Left hindlimb (tissue), 1 donor: ENCODE measurements around the gene NLN.
"Not testable (repeated sequence)": the region's sequence is repeated elsewhere in the genome, so short reads cannot be mapped to it uniquely, and the experiment has no call there.

Experiments
- DNase-seq: peaks from one replicate; pipeline ENCODE4 v3.0.0-alpha.2; 2018

The NLN gene

DNA sequence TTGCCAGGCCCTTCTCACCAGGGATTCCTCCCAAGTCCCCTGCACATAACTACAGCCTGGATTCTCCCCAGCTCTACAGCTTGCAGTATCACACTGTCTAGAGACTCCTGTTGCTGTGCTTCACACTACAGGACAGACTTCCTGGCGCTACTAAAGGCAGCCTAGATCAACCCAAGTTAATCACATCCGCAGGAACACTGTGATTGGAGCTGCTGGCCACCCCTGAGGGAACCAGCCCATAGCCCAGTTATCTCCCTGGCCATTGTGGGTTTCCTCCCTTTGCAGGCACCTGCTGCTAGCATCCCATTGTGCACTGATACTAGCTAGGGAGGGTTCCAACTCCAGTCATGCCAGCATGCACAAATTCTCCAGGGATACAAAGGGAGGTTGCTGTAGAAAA lies 53.5 kb downstream of the NLN start:
- no peak for DNase-seq

DNA sequence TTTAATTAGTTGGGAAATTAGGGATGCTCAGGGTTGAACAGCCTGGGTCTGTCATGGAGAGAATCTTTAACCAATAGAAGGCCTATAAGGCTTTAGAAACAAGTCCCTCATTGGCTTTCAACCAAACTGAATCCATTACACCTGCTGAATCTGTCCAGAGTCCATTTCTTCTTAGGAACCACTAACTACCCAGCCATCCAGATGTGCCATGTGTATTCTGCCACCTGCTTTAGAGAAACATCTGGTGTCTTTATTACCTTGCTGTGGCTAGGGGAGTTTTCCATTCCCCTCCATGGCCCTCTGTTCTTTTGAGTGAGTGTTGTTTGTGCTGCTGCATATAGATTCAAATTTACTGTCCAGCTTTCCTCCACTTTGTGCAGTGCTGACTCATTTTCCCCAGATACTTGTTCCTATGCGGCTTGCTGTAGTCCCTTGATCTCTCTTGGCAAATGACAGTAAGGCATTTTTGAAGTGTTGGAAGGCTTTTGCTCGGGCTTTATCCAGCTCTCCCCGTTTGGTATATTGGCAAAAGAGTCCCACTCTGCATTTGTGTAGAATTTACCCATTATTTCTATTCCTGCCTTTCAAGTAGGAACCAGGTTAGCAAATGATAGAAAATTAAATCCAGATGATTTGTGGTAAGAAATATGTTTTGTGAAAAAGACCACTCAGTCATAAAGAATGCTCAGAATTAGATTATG lies 54.6 kb downstream of the NLN start:
- DNase-seq: no peak

DNA sequence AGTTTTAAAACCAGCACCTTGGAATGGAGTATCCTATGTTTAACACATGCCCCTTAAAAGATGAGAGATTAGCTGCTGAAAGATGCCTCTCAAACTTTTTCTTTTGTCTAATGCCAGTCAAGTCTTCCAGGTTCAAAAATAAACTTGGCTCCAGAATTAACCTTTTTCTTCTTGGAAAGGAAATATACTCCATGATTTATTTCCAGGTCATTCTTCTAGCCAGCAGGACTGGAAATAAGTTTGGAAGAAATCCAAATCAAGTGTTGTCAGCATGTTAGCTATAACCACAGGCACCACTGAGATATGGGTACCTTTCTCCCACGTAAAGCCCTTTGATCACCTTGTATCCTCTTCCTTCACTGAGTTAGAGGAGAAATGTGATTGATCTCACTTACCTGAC lies 56.1 kb downstream of the NLN start:
- DNase-seq: no peak

DNA sequence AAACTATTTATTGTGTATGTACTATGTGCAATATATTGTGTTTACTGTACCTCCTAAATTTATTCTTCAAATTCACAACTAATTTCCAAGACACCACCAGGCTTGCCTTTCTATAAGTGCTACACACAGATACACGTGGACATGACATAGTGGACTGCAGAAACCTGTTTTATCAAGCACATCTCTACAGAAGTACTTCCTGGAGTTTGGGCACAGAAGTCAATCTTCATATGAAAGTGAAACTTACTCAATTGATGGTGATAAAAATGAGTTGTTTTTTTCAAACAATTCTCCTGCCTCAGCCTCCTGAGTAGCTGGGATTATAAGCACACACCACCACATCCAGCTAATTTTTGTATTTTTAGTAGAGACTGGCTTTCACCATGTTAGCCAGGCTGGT lies 57.6 kb downstream of the NLN start:
- no peak for DNase-seq

DNA sequence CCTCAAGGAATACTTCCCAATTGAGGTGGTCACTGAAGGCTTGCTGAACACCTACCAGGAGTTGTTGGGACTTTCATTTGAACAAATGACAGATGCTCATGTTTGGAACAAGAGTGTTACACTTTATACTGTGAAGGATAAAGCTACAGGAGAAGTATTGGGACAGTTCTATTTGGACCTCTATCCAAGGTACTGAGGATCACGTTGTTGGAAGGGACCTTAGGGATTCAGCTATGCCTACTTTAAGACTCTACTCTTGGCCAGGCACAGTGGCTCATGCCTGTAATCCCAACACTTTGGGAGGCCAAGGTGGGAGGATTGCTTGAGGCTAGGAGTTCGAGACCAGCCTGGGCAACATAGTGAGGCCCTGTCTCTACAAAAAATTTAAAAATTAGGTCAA lies 66.3 kb downstream of the NLN start:
- not testable (repeated sequence) for DNase-seq

DNA sequence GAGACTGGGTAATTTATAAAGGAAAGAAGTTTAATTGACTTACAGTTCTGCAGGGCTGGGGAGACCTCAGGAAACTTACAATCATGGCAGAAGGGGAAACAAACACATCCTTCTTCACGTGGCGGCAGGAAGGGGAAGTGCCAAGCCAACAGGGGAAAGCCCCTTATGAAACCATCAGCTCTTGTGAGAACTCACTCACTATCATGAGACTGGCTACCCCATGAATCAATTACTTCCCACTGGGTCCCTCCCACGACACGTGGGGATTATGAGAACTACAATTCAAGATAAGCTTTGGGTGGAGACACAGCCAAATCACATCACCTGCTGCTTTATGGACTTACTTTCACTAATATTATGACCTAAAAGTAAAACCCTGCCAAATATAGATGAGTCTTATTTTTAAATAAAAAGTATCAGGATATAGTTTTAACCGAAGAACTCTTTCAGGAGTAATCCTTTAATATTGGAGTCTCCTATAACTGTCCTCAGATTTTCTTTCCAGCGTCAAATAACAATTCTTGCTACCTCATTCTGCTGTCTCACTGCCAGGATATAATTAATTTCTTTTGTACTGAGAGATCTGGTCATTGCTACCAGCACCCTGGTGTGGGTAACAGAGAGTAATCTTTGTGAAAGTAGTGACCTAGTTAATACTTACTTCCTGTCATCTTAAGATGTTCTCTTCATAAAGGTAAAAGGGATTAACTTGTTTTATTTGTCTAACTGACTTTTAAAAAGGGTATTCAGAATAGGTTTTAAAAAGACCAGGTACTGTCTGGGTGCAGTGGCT lies 68.6 kb downstream of the NLN start:
- no peak for DNase-seq

GRCh38 chr5:65791712-65792673 lies 70.0 kb downstream of the NLN start:
- DNase-seq: peak; percentile 41

DNA sequence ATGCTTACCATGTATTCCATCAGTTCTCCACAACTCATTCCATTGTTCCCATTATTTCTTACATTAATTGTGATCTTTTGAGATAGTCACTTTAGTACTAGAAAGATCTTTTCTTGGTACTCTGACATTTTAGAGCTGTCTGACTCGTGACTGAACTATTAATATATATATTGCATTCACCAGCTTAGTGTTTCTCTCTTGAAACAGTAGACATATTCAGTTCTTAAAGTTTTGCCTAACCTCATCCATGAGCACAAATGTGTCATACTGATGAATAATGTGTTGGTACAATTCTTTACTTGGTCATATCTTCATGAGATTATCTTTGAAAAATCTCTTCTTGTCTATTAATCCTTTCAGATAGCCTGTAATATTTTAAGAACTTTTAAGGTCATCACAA lies 74.3 kb downstream of the NLN start:
- no peak for DNase-seq

DNA sequence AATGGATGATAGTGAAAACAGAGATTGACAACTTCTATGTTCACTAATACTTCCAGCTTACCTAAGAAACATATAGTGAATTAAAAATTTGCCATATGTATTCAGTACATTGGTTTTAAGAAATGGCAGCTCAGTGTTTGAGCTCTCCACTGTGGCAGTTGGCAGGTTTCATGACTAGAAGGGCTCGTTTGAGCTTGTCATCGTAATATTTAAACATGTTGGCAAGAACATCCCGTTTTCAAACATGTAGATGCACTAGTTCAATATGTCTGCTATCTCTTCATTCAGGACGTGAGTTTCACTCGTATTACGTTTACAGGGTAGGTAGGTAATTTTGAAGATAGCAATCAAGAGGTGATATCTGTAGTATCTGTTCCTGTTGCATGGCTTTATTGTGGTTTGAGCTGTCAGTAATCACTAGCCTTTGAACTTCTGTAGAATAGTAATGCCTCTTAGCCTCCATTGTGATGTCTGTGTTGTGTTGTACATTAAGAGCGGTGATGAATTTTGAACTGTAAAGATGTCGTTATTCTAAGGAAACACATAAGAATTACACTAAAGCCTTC lies 74.8 kb downstream of the NLN start:
- DNase-seq: no peak

GRCh38 chr5:65797481-65797880 lies 75.5 kb downstream of the NLN start:
- no peak for DNase-seq

DNA sequence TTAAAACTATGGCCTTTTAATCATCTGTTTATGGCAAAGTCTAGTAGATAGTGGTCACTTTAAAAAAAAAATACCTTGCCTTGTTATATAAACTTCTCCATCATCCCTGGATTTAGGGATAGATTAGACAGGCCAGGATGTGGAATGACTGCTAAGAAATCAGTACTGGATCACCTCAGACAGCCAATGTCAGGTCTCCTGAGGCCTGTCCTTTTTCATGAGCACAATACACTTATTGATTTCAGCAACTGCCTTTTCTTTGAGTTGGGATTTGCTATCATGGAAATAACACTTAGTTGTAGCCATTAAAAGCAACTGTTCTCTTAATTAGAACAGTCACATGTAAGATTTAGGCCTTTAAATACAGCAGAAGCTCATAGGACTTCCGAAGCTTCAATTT lies 77.9 kb downstream of the NLN start:
- DNase-seq: no peak

GRCh38 chr5:65800775-65801174 lies 78.8 kb downstream of the NLN start:
- DNase-seq: no peak

GRCh38 chr5:65801352-65801783 lies 79.4 kb downstream of the NLN start:
- DNase-seq: no peak

GRCh38 chr5:65802080-65802479 lies 80.1 kb downstream of the NLN start:
- no peak for DNase-seq

GRCh38 chr5:65802820-65803219 lies 80.8 kb downstream of the NLN start:
- DNase-seq: no peak

- DNase-seq: no peak
These were observed 81.8 kb downstream of the NLN start for GRCh38 chr5:65803699-65804391.

DNA sequence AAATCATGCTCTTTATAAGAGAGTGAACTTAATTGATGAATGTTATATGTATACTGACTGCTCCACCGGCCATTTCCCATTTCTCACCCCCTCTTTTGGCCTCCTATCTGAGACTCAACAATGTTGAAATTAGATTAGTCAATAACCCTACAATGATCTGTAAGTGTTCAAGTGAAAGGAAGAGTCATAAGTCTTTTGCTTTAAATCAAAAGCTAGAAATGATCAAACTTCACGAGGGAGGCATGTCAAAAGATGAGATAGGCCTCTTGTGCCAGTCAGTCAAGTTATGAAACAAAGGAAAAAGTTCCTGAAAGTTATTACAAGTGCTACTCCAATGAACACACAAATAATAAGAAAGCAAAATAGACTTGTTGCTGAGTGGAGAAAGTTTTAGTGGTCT lies 83.1 kb downstream of the NLN start:
- no peak for DNase-seq

- not testable (repeated sequence) for DNase-seq
These were observed 85.5 kb downstream of the NLN start for GRCh38 chr5:65807494-65807893.

GRCh38 chr5:65808251-65808741 lies 86.3 kb downstream of the NLN start:
- DNase-seq: no peak

DNA sequence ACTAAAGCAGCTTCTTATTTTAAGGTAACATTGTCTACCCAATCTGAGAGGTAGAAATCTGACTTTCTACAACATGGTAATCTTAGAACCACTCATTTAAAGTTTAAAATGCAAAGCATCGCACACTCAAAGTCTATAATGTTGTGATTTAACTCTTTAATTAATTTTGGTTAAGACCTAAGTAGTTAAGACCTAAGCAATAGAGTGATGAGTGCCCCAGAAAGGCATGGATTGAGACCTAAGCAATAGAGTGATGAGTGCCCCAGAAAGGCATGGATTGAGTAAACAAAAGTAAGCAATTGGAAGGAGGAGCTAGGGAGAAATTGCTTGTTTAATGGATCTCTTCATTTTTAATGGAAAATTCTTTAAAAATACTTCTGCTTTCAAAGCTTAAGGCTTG lies 86.8 kb downstream of the NLN start:
- no peak for DNase-seq

GRCh38 chr5:65809817-65810531 lies 88.0 kb downstream of the NLN start:
- peak; percentile 67 for DNase-seq
